ENCODE data around the gene PRUNE2. TPM values are rescaled to one million over a fixed set of nuclear protein-coding genes. Genes with fewer than 3 reads are reported as not detected.

The PRUNE2 gene
- total and polyA plus RNA-seq, 2 of the 8 experiments (the other 6 are each of a cell fraction or from before 2014, with no cell fraction given) = 5.5 to 13.3 TPM

DNA sequence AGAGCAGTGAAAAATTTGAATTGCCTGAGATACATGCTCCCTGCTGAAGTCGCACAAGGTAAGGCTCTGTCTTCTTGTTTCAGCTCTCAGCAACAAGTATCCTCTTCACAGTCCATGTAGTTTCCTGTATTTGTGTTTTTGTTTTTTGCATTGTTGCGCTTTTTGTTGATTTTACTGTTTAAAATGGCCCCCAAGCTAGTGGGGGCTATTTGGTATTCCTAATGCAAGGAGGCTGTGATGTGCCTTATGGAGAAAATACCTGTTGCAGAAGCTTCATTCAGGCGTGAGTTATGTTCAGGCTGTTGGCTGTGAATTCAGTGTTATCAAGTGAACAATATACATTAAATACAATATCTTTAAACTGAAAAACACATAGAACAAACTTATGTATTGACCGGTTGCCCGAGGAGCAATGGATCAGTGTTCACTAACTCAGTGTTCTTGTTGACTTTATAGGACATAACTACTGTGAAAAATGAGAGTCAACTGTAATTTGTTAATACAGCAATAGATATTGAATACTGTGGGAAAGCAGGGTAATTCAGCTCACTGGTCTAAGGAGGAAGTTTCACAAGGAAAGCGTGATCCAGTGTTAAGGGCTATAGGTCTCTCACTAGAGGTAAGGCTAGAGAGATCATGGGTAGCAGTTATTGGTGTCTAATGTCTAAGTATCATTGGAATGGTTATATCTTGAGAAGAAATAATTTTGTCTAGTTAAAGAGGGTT, 296.5 kb downstream of the PRUNE2 start:
- Histone ChIP-seq H3K79me1 (ENCODE audit: low read depth, low read length) (no peaks in the 10 kb centered on the region), H3K4me1 (replicated peaks in 1 of 4; ENCODE audit: control insufficient read depth in 3 of 4, insufficient read depth in 4 of 4, low read length in 3 of 4) (no peaks in the 10 kb centered on the region), H3K56ac (replicated peaks; ENCODE audit: insufficient read length, low read depth, low read length) (no peak overlapping the region), H2BK20ac (ENCODE audit: low read length) (no peak overlapping the region), H3K27ac (ENCODE audit: low read depth, low read length) (no peak overlapping the region), H4K5ac (ENCODE audit: insufficient read length, low read depth, low read length) (no peak overlapping the region), H3K9ac (replicated peaks in 1 of 4; ENCODE audit: extremely low read depth in 1 of 4, low read depth in 3 of 4, low read length in 3 of 4) (no peak overlapping the region), H3K23me2 (ENCODE audit: low read depth, low read length) (no peaks in the 10 kb centered on the region), H2BK12ac (ENCODE audit: low read depth, low read length) (no peak overlapping the region), H3K14ac (ENCODE audit: insufficient read length) (no peak overlapping the region), H3K18ac (ENCODE audit: extremely low read depth, low read length) (no peak overlapping the region), H4K91ac (replicated peaks; ENCODE audit: insufficient read length, low read length) (no peak overlapping the region), H2BK5ac (ENCODE audit: low read depth, low read length) (no peak overlapping the region), H3K4me2 (ENCODE audit: insufficient read depth in 1 of 2, low read depth in 2 of 2, low read length in 2 of 2) (no peak overlapping the region), H3K4me3 (ENCODE audit: extremely low read depth in 1 of 4, insufficient read depth in 2 of 4, low read depth in 3 of 4, low read length in 4 of 4) (no peak overlapping the region), H3K27me3 (replicated peaks in 1 of 4; ENCODE audit: control insufficient read depth in 3 of 4, extremely low read depth in 1 of 4, insufficient read depth in 3 of 4, low read length in 3 of 4) (no peaks in the 10 kb centered on the region), H2BK15ac (ENCODE audit: low read length) (no peak overlapping the region), H3K23ac (ENCODE audit: insufficient read length) (no peak overlapping the region), H2AFZ (ENCODE audit: low read length) (no peak overlapping the region), H3K79me2 (ENCODE audit: control insufficient read depth in 1 of 2, insufficient read depth in 2 of 2, low read length in 2 of 2) (no peaks in the 10 kb centered on the region), H4K20me1 (replicated peaks in 1 of 2; ENCODE audit: control insufficient read depth in 1 of 2, insufficient read depth in 2 of 2, low read length in 2 of 2) (no peaks in the 10 kb centered on the region), H2BK120ac (replicated peaks; ENCODE audit: low read depth, low read length) (no peak overlapping the region), H2AK5ac (ENCODE audit: low read depth, low read length) (no peak overlapping the region), H4K8ac (ENCODE audit: extremely low read depth, insufficient read depth, low read length) (no peak overlapping the region), H3K9me3 (ENCODE audit: insufficient read depth in 2 of 2, low read depth in 1 of 2, low read length in 1 of 2) (no peaks in the 10 kb centered on the region), H3K36me3 (ENCODE audit: control insufficient read depth in 2 of 4, insufficient read depth in 4 of 4, low read length in 3 of 4) (no peaks in the 10 kb centered on the region), H3K4ac (replicated peaks; ENCODE audit: insufficient read length, low read depth, low read length) (no peak overlapping the region)
- no peak for FAIRE-seq
- CTCF ChIA-PET (ENCODE audit: partially characterized antibody) = interaction anchor here (0.5 to 1.6 kb wide), 5 partner anchors 22 to 743 kb away, joined by 3 to 5 read pairs (median 3); no protein-coding TSS in a partner anchor
- POLR2A ChIA-PET (ENCODE audit: partially characterized antibody) = no interaction called here
- no peak for TF ChIP-seq CREB1 (IDR thresholded peaks at IDR 0.05)
- TF ChIP-seq TBP (IDR thresholded peaks at IDR 0.05; ENCODE audit: low read depth, low read length) = no peak
- no peak for TF ChIP-seq CHD1 (IDR thresholded peaks at IDR 0.05; ENCODE audit: low read depth, low read length)
- TF ChIP-seq POLR2AphosphoS5 (IDR thresholded peaks at IDR 0.05; ENCODE audit: low read depth, low read length) = no peak
- TF ChIP-seq ZNF274 (IDR thresholded peaks at IDR 0.05; ENCODE audit: borderline replicate concordance, extremely low read depth, low read length) = no peak
- no peak for TF ChIP-seq BCL11A (IDR thresholded peaks at IDR 0.05; ENCODE audit: low read depth in 2 of 2, low read length in 2 of 2)
- TF ChIP-seq SUZ12 (IDR thresholded peaks at IDR 0.05; ENCODE audit: low read length) = no peak
- TF ChIP-seq SIRT6 (IDR thresholded peaks at IDR 0.05; ENCODE audit: low read length) = no peak
- no peak for TF ChIP-seq HDAC6 (IDR thresholded peaks at IDR 0.05; ENCODE audit: low read depth, low read length)
- TF ChIP-seq CBX5 (IDR thresholded peaks at IDR 0.05; ENCODE audit: low read depth, low read length) = no peak
- no peak for TF ChIP-seq GTF2F1 (IDR thresholded peaks at IDR 0.05; ENCODE audit: borderline replicate concordance, low read depth, low read length)
- TF ChIP-seq SIX5 (IDR thresholded peaks at IDR 0.05; ENCODE audit: low read depth, low read length) = no peak
- TF ChIP-seq TCF12 (IDR thresholded peaks at IDR 0.05; ENCODE audit: low read depth, low read length) = no peak
- TF ChIP-seq RXRA (IDR thresholded peaks at IDR 0.05; ENCODE audit: insufficient read depth, low read depth, low read length) = no peak
- 88% methylated on average over 6 of the region's 6 CpGs; no CpG with 5 or more reads in 1 of the 2 experiments for WGBS, 2 experiments (ENCODE audit: extremely low coverage in 1 of 2, insufficient coverage in 1 of 2, insufficient read length in 1 of 2, insufficient replicate concordance in 2 of 2, low coverage in 1 of 2, low lambda C conversion rate in 2 of 2, missing lambda C conversion rate in 1 of 2)
- DNase-seq (ENCODE audit: low read depth in 1 of 2, low spot score in 2 of 2) = no peak

Measured in H1 (cell line).